ENCODE measurements around the gene PPP1R15B. TPM values are rescaled to one million over a fixed set of nuclear protein-coding genes. Genes with fewer than 3 reads are reported as not detected.

Gene PPP1R15B
- total RNA-seq, 1 experiment from 2014 or later: 45.9 TPM

- Histone ChIP-seq H3K23me2 (ENCODE audit: insufficient read length, low read depth, low read length, poor library complexity, severe bottlenecking) (no peaks in the 10 kb centered on the region), H3K4ac (ENCODE audit: low read depth, low read length) (no peak overlapping the region), H2BK15ac (ENCODE audit: low read depth, low read length) (no peak overlapping the region), H3K79me1 (ENCODE audit: insufficient read depth, low read depth, low read length, poor library complexity, severe bottlenecking) (no peaks in the 10 kb centered on the region), H3K27ac (ENCODE audit: insufficient read length, low read depth, low read length) (no peak overlapping the region), H3K79me2 (ENCODE audit: insufficient read depth, low read length) (no peaks in the 10 kb centered on the region), H4K91ac (ENCODE audit: insufficient read length, low read depth, low read length) (no peak overlapping the region), H3K23ac (ENCODE audit: insufficient read length, low read depth, low read length) (no peak overlapping the region), H3K27me3 (ENCODE audit: insufficient read depth, low read length) (no peaks in the 10 kb centered on the region), H4K20me1 (ENCODE audit: control insufficient read depth, insufficient read depth, insufficient read length) (no peaks in the 10 kb centered on the region), H3K18ac (ENCODE audit: insufficient read length, low read depth, low read length) (no peak overlapping the region), H3K9ac (ENCODE audit: extremely low read depth, insufficient read length, low read length) (no peak overlapping the region), H3T11ph (ENCODE audit: low read length) (no peak overlapping the region), H3K4me2 (ENCODE audit: insufficient read depth, insufficient read length, low read length) (no peak overlapping the region), H2AK5ac (ENCODE audit: insufficient read length, low read length) (no peak overlapping the region), H4K5ac (ENCODE audit: insufficient read length, low read depth, low read length) (no peak overlapping the region), H2BK12ac (ENCODE audit: insufficient read length, low read depth, low read length) (no peak overlapping the region), H2BK5ac (ENCODE audit: insufficient read length, low read length) (no peak overlapping the region), H3K4me1 (ENCODE audit: insufficient read depth, low read length) (no peaks in the 10 kb centered on the region), H3K56ac (ENCODE audit: insufficient read length, low read depth, low read length) (no peak overlapping the region), H2BK120ac (ENCODE audit: low read depth, low read length, poor library complexity, severe bottlenecking) (no peak overlapping the region), H2AFZ (ENCODE audit: low read length) (no peak overlapping the region), H3K14ac (ENCODE audit: insufficient read depth, low read length) (no peak overlapping the region), H3K9me3 (ENCODE audit: control insufficient read depth, low read depth, low read length) (no peaks in the 10 kb centered on the region), H2BK20ac (ENCODE audit: low read depth, low read length, poor library complexity, severe bottlenecking) (no peak overlapping the region), H4K8ac (replicated peaks; ENCODE audit: insufficient read length, low read depth, low read length) (no peak overlapping the region)
- WGBS (ENCODE audit: extremely low coverage, insufficient read length, low lambda C conversion rate): no CpG with 5 or more reads among the region's 10 CpGs
- no peak overlapping the region; a peak in 1 of 5 replicates for H3K4me3 Mint-ChIP-seq
- no peak for TF ChIP-seq CTCF (conservative IDR thresholded peaks at IDR 0.05)
- no peaks in the 10 kb centered on the region for H3K27me3 Mint-ChIP-seq (ENCODE audit: low read depth)
- peaks cover 12 to 28% of the 10 kb centered on the region in 2 experiments for H3K4me1 Mint-ChIP-seq
- no peaks in the 10 kb centered on the region for H3K9me3 Mint-ChIP-seq
- H3K36me3 Mint-ChIP-seq (ENCODE audit: insufficient read depth in 1 of 3, low read depth in 3 of 3): no peaks in the 10 kb centered on the region
- no peak for DNase-seq
- H3K27ac Mint-ChIP-seq: no peak overlapping the region
Measured at GRCh38 chr1:204418174-204419063, 6.8 kb upstream of the PPP1R15B start.
